Mucosa of descending colon (tissue), 3 donors: Measurements from ENCODE around the gene KISS1R. TPM values are rescaled to one million over a fixed set of nuclear protein-coding genes. Genes with fewer than 3 reads are reported as not detected.

Experiments
- ATAC-seq: fragments of 200-7000 bp; cut with Tn5 transposase; one replicate; pipeline ENCODE4 v1.9.1; 2020; ENCODE audit warnings: mild to moderate bottlenecking, moderate library complexity
- DNase-seq, 3 donors: peaks; one replicate each; pipeline ENCODE4 v3.0.0-alpha.2; 2020
- H3K36me3 ChIP-seq: fragments of 200-600 bp; one replicate; pipeline ENCODE4 v1.8.0; 2021; ENCODE audit warnings: low read depth, mild to moderate bottlenecking
- H3K4me1 ChIP-seq: fragments of 200-600 bp; one replicate; pipeline ENCODE4 v1.8.0; 2021; ENCODE audit warnings: low read depth, mild to moderate bottlenecking
- H3K4me3 ChIP-seq: fragments of 200-600 bp; one replicate; pipeline ENCODE4 v1.8.0; 2021; ENCODE audit warnings: mild to moderate bottlenecking
- H3K9me3 ChIP-seq: fragments of 200-600 bp; one replicate; pipeline ENCODE4 v1.8.0; 2021; ENCODE audit warnings: mild to moderate bottlenecking
- CTCF ChIP-seq: fragments of 200-600 bp; IDR thresholded peaks from one replicate; pipeline ENCODE4 v1.8.0; 2022; ENCODE audit warnings: antibody characterized with exemption, mild to moderate bottlenecking
- intact Hi-C, 2 donors: fragments of 100-400 bp; cut with DNase I in 1 of 2; cut with micrococcal nuclease in 1 of 2; formaldehyde crosslinking; loops; one replicate each; pipeline versions ENCODE4 v1.11.0 to v1.11.1; 2022; cut with DNase I, micrococcal nuclease
- total RNA-seq, 3 donors: library from RNA; stranded (reverse); fragmentation: NEBNext Ultra II Directional in 2 of 3; extraction: Animal tissue kit (Norgen Biotek cat#: 25700) in 2 of 3; gene quantifications; one replicate each; pipeline versions ENCODE4 v1.2.1 to v1.2.4, GENCODE V29; 2021 to 2023
- donor health status: DM: no; HTN: no; CAD: no; lungs with moderate emphysema.
- donor health status: DM: no; HTN: no; CAD: no.
- donor health status: DM: no; HTN: yes; CAD: no.

KISS1R gene
- total RNA-seq, 3 donors from 2014 or later = not detected

DNA sequence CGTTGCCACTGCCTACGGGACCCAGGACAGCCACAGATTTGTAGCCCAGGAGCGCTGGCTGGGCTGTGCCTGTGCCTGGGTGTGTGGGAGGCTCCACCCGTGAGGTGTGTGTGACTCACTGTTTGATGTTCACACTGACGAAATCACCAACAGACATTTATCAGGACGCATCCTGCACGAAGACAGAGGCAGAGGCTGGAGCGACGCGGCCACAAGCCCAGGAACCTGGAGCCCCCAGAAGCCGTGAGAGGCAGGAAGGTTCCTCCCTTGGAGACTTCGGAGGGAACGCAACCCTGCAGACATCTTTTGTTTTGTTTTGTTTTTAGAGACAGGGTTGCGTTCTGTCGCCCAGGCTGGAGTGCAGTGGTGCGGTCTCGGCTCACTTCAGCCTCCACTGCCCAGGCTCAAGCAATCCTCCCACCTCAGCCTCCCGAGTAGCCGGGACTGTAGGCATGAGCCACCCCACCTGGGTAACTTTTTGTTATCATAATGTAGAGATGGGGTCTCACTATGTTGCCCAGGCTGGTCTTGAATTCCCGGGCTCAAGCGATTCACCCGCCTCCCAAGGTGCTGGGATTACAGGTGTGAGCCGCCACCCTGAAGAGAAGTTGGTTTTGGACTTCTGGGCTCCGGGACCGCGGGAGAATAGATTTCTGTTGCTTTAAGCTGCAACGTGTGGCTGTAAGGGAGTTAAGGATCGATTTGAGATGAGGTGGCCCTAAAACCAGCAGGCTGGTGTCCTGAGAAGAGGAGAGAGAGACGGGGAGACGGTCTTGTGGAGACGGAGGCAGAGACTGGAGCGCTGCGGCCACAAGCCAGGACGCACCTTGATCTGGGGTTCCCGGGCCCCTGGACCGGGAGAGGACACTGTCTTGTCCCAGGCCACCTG is 42.1 kb downstream of the KISS1R start:
- Histone ChIP-seq H3K4me1 (peaks cover 8% of the 10 kb centered on the region), H3K4me3 (no peak overlapping the region), H3K9me3 (no peaks in the 10 kb centered on the region), H3K36me3 (no peaks in the 10 kb centered on the region)
- intact Hi-C loops = no loop called here
- no peak for TF ChIP-seq CTCF
- ATAC-seq (peak; percentile 61), DNase-seq (no peak)

DNA sequence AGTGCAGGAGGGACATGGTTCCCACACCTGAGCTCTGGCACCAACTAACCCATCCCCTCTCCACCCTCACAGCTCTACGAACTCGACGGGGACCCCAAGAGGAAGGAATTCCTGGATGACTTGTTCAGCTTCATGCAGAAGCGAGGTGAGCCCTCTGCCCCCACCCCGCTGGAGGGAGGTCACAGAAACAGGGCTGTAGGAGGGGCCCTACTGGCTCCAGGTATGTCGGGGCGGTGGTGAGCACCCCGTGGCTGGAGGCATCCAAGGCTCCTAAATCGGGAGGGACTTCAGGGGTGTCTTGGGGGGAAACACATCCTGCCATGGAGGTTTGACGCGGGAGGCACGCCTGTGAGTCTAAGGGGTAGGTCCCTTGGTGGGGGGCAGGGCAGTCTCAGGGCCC is 42.9 kb downstream of the KISS1R start:
- ATAC-seq (no peak), DNase-seq (no peak)
- no peaks in the 10 kb centered on the region for H3K36me3 ChIP-seq
- intact Hi-C loops = no loop called here
- no peaks in the 10 kb centered on the region for H3K9me3 ChIP-seq
- H3K4me1 ChIP-seq = peaks cover 8% of the 10 kb centered on the region
- no peak overlapping the region for H3K4me3 ChIP-seq
- no peak for TF ChIP-seq CTCF

DNA sequence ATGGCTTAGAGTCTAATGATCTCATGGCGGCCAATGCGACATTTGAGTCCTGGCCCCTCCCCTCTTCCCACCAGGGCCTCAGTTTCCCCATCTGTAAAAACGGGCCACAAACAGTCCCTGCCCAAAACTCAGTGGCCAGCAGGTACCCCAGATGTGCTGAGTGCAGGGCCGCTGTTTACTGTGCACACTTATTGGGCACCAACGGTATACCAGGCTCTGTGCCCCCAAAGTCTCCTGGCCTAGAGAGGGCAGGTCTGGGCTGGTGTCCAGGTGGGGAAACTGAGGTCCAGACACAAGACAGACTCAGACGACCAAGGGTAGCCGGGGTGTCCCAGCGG is 43.4 kb downstream of the KISS1R start:
- intact Hi-C loops = no loop called here
- H3K4me1 ChIP-seq = peaks cover 8% of the 10 kb centered on the region
- no peak for DNase-seq
- H3K36me3 ChIP-seq = no peaks in the 10 kb centered on the region
- H3K9me3 ChIP-seq = no peaks in the 10 kb centered on the region
- no peak overlapping the region for H3K4me3 ChIP-seq
- no peak for ATAC-seq
- no peak for TF ChIP-seq CTCF

- no peak overlapping the region for H3K4me3 ChIP-seq
- no peaks in the 10 kb centered on the region for H3K4me1 ChIP-seq
- H3K36me3 ChIP-seq = no peaks in the 10 kb centered on the region
- DNase-seq (peak; percentile 80 to 81 (median 80)), ATAC-seq (peak; percentile 89)
- no peak for TF ChIP-seq CTCF
- no peaks in the 10 kb centered on the region for H3K9me3 ChIP-seq
- intact Hi-C loops = no loop called here
These were observed 44.9 kb downstream of the KISS1R start for GRCh38 chr19:961866-962620.

DNA sequence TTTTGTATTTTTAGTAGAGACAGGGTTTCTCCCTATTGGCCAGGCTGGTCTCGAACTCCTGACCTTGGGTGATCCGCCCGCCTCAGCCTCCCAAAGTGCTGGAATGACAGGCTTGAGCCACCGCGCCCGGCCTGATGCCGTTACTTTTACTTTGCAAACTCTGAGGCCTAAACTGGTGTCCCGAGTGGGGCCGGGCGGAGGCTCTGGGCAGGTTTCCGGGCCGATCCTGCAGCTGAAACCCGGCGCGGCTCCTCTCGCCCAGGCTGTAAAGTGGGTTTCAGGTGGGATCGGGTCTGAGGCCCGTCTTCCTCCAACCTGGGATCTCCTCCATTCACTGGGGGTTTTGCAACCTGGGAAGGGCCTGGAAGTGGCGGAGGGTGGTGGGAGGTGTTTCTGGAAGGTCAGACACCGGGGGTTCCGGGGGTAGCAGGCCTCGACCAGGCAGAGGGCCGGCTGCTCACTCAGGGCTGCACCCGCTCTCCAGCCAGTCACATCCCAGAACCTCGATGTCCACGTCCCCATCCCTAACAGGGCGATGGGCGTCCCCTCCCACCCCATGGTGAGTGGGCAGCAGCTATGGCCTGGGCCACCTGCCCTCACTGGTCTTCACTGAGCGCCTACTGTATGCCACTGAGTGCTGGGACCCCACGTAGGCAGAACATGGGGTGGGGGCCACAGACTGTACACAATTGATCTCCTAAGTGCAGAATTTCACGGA is 45.7 kb downstream of the KISS1R start:
- H3K9me3 ChIP-seq = no peaks in the 10 kb centered on the region
- TF ChIP-seq CTCF = no peak
- DNase-seq (no peak), ATAC-seq (no peak)
- H3K4me1 ChIP-seq = no peaks in the 10 kb centered on the region
- no peaks in the 10 kb centered on the region for H3K36me3 ChIP-seq
- intact Hi-C loops = no loop called here
- no peak overlapping the region for H3K4me3 ChIP-seq
